Ramos (cell line): Measurements from ENCODE around the gene TPTE2.
"Not testable (repeated sequence)": the region's sequence is repeated elsewhere in the genome, so short reads cannot be mapped to it uniquely, and the experiment has no call there.

Source experiments
- in situ Hi-C: fragments of 300-500 bp; cut with MboI; formaldehyde crosslinking; loops from one replicate; pipeline ENCODE4 v1.14.3; 2022; ENCODE audit warnings: low sequenced_read_pairs; ENCODE audit not compliant: unreplicated experiment

Gene TPTE2

GRCh38 chr13:19561127-19561582, at the start of gene TPTE2:
Gene TPTE2 (minus strand): TSS chr13:19561532. CDS start chr13:19503234, 58,298 bp downstream.
- in situ Hi-C loops, result not testable (repeated sequence)

- in situ Hi-C loops, result no loop called here
These were observed 46.3 kb upstream of the TPTE2 start for GRCh38 chr13:19607523-19608078.

- in situ Hi-C loops, result no loop called here
These were observed 45.4 kb upstream of the TPTE2 start for GRCh38 chr13:19606737-19607136.

GRCh38 chr13:19606152-19606551, 44.8 kb upstream of the TPTE2 start:
- in situ Hi-C loops, result no loop called here

- in situ Hi-C loops, result no loop called here
These were observed 44.0 kb upstream of the TPTE2 start for GRCh38 chr13:19605161-19605955.

- in situ Hi-C loops, result no loop called here
These were observed 43.0 kb upstream of the TPTE2 start for GRCh38 chr13:19604306-19604705.

GRCh38 chr13:19601749-19602725, 40.7 kb upstream of the TPTE2 start:
- in situ Hi-C loops, result no loop called here

- in situ Hi-C loops, result no loop called here
These were observed 36.2 kb upstream of the TPTE2 start for GRCh38 chr13:19597523-19597922.

- in situ Hi-C loops, result no loop called here
These were observed 35.6 kb upstream of the TPTE2 start for GRCh38 chr13:19596960-19597361.

GRCh38 chr13:19596086-19596485, 34.8 kb upstream of the TPTE2 start:
- in situ Hi-C loops, result no loop called here

- in situ Hi-C loops, result no loop called here
These were observed 31.4 kb upstream of the TPTE2 start for GRCh38 chr13:19592657-19593180.

- in situ Hi-C loops, result no loop called here
These were observed 30.5 kb upstream of the TPTE2 start for GRCh38 chr13:19591864-19592263.

- in situ Hi-C loops, result no loop called here
These were observed 29.1 kb upstream of the TPTE2 start for GRCh38 chr13:19590423-19590822.

- in situ Hi-C loops, result no loop called here
These were observed 28.0 kb upstream of the TPTE2 start for GRCh38 chr13:19589312-19589711.

GRCh38 chr13:19587635-19588300, 26.4 kb upstream of the TPTE2 start:
- in situ Hi-C loops, result no loop called here

- in situ Hi-C loops, result no loop called here
These were observed 25.7 kb upstream of the TPTE2 start for GRCh38 chr13:19586904-19587634.

- in situ Hi-C loops, result no loop called here
These were observed 20.3 kb upstream of the TPTE2 start for GRCh38 chr13:19581675-19582074.

- in situ Hi-C loops, result no loop called here
These were observed 13.9 kb upstream of the TPTE2 start for GRCh38 chr13:19575230-19575629.

- in situ Hi-C loops, result no loop called here
These were observed 11.9 kb upstream of the TPTE2 start for GRCh38 chr13:19573120-19573716.
